HepG2 (cell line): Measurements from ENCODE around the gene KRTAP10-4.
"Not testable (repeated sequence)": the region's sequence is repeated elsewhere in the genome, so short reads cannot be mapped to it uniquely, and the experiment has no call there.

Source experiments
- KLF6 ChIP-seq: IDR thresholded peaks from 2 replicates; pipeline ENCODE4 v1.8.0; 2016; ENCODE audit warnings: missing biosample characterization, missing genetic modification reagents
- NFATC3 ChIP-seq: sonication (generic); formaldehyde crosslinking; IDR thresholded peaks from 2 replicates; pipeline ENCODE4 v1.5.1; 2020; ENCODE audit warnings: mild to moderate bottlenecking, missing genetic modification reagents
- POLR2A ChIP-seq, 2 experiments: IDR thresholded peaks; 2 replicates each; pipeline ENCODE4 v1.6.1; 2011; ENCODE audit warnings: low read depth in 2 of 2, low read length in 2 of 2, mild to moderate bottlenecking in 1 of 2, moderate library complexity in 1 of 2; ENCODE audit not compliant: insufficient read depth in 1 of 2
- SMC3 ChIP-seq: IDR thresholded peaks from 2 replicates; pipeline ENCODE4 v1.6.1; 2011; ENCODE audit warnings: low read length, improper control_type of control experiment
- THAP7 ChIP-seq: sonication (generic); formaldehyde crosslinking; IDR thresholded peaks from 2 replicates; pipeline ENCODE4 v1.8.1; 2023; ENCODE audit warnings: mild to moderate bottlenecking, missing genetic modification reagents
- TF ChIP-seq, protein P1 (sequence below), 2 experiments: sonication (generic) in 1 of 2; formaldehyde crosslinking in 1 of 2; IDR thresholded peaks; 2 replicates each; pipeline versions ENCODE4 v1.4.0 to v1.6.1; 2018 to 2020; ENCODE audit warnings: missing genetic modification reagents in 2 of 2, borderline replicate concordance in 1 of 2, low read depth in 1 of 2, mild to moderate bottlenecking in 1 of 2, missing biosample characterization in 1 of 2

- TF ChIP-seq, protein P1, sequence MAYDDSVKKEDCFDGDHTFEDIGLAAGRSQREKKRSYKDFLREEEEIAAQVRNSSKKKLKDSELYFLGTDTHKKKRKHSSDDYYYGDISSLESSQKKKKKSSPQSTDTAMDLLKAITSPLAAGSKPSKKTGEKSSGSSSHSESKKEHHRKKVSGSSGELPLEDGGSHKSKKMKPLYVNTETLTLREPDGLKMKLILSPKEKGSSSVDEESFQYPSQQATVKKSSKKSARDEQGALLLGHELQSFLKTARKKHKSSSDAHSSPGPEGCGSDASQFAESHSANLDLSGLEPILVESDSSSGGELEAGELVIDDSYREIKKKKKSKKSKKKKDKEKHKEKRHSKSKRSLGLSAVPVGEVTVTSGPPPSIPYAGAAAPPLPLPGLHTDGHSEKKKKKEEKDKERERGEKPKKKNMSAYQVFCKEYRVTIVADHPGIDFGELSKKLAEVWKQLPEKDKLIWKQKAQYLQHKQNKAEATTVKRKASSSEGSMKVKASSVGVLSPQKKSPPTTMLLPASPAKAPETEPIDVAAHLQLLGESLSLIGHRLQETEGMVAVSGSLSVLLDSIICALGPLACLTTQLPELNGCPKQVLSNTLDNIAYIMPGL (CRISPR knock-in tag; IDR thresholded peaks at IDR 0.05; ENCODE audit: borderline replicate concordance in 1 of 2, low read depth in 1 of 2): not testable (repeated sequence)
- TF ChIP-seq POLR2A (IDR thresholded peaks at IDR 0.05; ENCODE audit: insufficient read depth in 1 of 2, low read depth in 2 of 2, low read length in 2 of 2); SMC3; KLF6 (CRISPR knock-in tag); NFATC3; THAP7 (CRISPR knock-in tag): not testable (repeated sequence)
Measured at GRCh38 chr21:44610157-44610843, 36.8 kb downstream of the KRTAP10-4 start.
